ENCODE measurements around the gene PTCD2.

The PTCD2 gene

GRCh38 chr5:72388646-72389045 is 68.5 kb downstream of the PTCD2 start:
- TF ChIP-seq, protein P1, sequence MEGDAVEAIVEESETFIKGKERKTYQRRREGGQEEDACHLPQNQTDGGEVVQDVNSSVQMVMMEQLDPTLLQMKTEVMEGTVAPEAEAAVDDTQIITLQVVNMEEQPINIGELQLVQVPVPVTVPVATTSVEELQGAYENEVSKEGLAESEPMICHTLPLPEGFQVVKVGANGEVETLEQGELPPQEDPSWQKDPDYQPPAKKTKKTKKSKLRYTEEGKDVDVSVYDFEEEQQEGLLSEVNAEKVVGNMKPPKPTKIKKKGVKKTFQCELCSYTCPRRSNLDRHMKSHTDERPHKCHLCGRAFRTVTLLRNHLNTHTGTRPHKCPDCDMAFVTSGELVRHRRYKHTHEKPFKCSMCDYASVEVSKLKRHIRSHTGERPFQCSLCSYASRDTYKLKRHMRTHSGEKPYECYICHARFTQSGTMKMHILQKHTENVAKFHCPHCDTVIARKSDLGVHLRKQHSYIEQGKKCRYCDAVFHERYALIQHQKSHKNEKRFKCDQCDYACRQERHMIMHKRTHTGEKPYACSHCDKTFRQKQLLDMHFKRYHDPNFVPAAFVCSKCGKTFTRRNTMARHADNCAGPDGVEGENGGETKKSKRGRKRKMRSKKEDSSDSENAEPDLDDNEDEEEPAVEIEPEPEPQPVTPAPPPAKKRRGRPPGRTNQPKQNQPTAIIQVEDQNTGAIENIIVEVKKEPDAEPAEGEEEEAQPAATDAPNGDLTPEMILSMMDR (IDR thresholded peaks at IDR 0.05; ENCODE audit: extremely low read depth, insufficient read depth, missing control alignments), result no peak
- in situ Hi-C loops (cut with MboI; ENCODE audit: low pct_unique_long_range_greater_than_20kb, low sequenced_read_pairs, unreplicated experiment), result no loop called here
- no peak for DNase-seq (ENCODE audit: low spot score)

DNA sequence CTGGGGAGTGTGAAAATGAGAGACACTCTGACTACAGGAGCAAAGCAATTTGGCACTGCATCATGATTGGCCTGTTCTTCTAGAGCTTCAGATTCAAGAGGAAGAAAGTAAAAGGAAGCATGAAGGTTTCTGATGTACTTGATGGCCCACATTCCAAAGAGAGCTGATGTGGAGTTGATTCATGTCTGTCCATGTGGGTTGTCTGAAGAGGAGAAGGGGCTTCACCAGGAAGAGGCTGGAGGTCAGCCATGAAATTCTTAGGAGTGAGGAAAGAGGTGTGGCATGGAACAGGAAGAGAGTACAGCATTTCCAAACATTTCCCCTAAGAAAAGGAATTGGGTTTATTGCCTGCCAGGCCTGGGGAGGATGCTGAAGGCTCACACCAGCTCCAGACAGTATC is 70.7 kb downstream of the PTCD2 start:
- in situ Hi-C loops (cut with MboI; ENCODE audit: low pct_unique_long_range_greater_than_20kb, low sequenced_read_pairs, unreplicated experiment), result loop anchor here (10.0 kb wide), 1 partner anchor 134 kb away; no protein-coding TSS in a partner anchor
- no peak for DNase-seq (ENCODE audit: low spot score)
- TF ChIP-seq, protein P1 (IDR thresholded peaks at IDR 0.05; ENCODE audit: extremely low read depth, insufficient read depth, missing control alignments), result no peak

- TF ChIP-seq, protein P1 (IDR thresholded peaks at IDR 0.05; ENCODE audit: extremely low read depth, insufficient read depth, missing control alignments), result no peak
- DNase-seq (ENCODE audit: low spot score), result no peak
Measured at GRCh38 chr5:72392326-72392733, 72.2 kb downstream of the PTCD2 start.

DNA sequence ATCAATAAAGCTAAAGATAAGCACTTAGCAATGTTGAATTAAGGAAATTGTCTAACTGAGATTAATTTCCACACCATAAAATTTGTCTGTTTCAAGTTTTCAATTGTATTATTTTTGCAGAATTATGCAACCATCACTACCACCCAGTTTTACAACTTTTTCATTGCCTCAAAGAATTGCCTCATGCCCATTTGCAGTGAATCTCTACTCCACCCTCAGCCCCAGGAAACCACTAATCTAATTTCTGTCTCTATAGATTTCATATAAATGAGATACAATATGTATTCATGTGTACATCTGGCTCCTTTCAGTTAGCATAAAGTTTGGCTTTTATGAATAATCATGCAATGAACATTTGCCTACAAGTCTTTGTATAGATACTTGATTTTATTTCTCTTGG is 72.9 kb downstream of the PTCD2 start:
- DNase-seq (ENCODE audit: low spot score), result no peak
- in situ Hi-C loops (cut with MboI; ENCODE audit: low pct_unique_long_range_greater_than_20kb, low sequenced_read_pairs, unreplicated experiment), result loop anchor here (10.0 kb wide), 1 partner anchor 132 kb away; no protein-coding TSS in a partner anchor
- TF ChIP-seq, protein P1 (IDR thresholded peaks at IDR 0.05; ENCODE audit: extremely low read depth, insufficient read depth, missing control alignments), result no peak

More at GRCh38 chr5:72392326-72392733, 72.2 kb downstream of the PTCD2 start:
- in situ Hi-C loops (cut with MboI; ENCODE audit: low pct_unique_long_range_greater_than_20kb, low sequenced_read_pairs, unreplicated experiment), result loop anchor here (10.0 kb wide), 1 partner anchor 132 kb away; no protein-coding TSS in a partner anchor

GRCh38 chr5:72394688-72395087 is 74.5 kb downstream of the PTCD2 start:
- in situ Hi-C loops (cut with MboI; ENCODE audit: low pct_unique_long_range_greater_than_20kb, low sequenced_read_pairs, unreplicated experiment), result loop anchor here (10.0 kb wide), 1 partner anchor 130 kb away; no protein-coding TSS in a partner anchor
- TF ChIP-seq, protein P1 (IDR thresholded peaks at IDR 0.05; ENCODE audit: extremely low read depth, insufficient read depth, missing control alignments), result peak; percentile 75
- DNase-seq (ENCODE audit: low spot score), result peak; percentile 49

DNA sequence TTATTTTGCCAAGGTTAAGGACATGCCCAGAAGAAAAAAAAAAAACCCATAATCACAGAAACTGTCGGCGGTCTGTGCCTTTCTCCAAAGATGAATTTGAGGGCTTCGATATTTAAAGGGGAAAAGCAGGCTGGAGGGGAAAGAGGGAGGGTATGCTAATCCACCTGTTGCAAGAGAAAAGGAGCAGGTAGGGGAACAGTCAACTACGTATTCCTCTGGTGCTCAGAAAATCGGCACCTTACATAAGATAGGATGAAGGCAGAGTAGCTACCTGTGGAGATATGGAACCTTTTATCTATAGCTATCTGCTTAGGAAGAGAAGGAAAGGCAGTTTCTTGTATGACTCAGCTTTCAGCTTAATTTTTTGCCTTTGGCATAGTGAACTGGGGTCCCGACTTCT is 77.7 kb downstream of the PTCD2 start:
- no peak for DNase-seq (ENCODE audit: low spot score)
- in situ Hi-C loops (cut with MboI; ENCODE audit: low pct_unique_long_range_greater_than_20kb, low sequenced_read_pairs, unreplicated experiment), result loop anchor here (10.0 kb wide), 1 partner anchor 127 kb away; no protein-coding TSS in a partner anchor
- TF ChIP-seq, protein P1 (IDR thresholded peaks at IDR 0.05; ENCODE audit: extremely low read depth, insufficient read depth, missing control alignments), result no peak

Measured in GM13977 (cell line).